Calu3 (cell line): ENCODE measurements around the gene HSPB2. TPM values are rescaled to one million over a fixed set of nuclear protein-coding genes. Genes with fewer than 3 reads are reported as not detected.
A peak's percentile ranks its signal among the peaks of the same experiment; 100 is the strongest.

Experiments
- BruUV-seq: library from RNA; stranded (reverse); fragments of 400-500 nt; replicated peaks from 2 replicates; lab custom pipeline; 2021; lab: Mats Ljungman, UMichigan
- CTCF ChIA-PET: fragments of 300-600 bp; sonication (Branson Sonifier 250); formaldehyde crosslinking; loops from one replicate; lab custom pipeline; 2022; ENCODE audit warnings: antibody characterized with exemption; lab: Charles Lee
- DNase-seq: peaks from one replicate; pipeline ENCODE4 v3.0.0; 2022
- H3K27ac Mint-ChIP-seq: one replicate; pipeline ENCODE4 v1.8.0; 2022; ENCODE audit warnings: mixed read lengths; ENCODE audit not compliant: unreplicated experiment
- H3K27me3 Mint-ChIP-seq: one replicate; pipeline ENCODE4 v1.8.0; 2022; ENCODE audit warnings: mixed read lengths; ENCODE audit not compliant: unreplicated experiment
- H3K36me3 Mint-ChIP-seq: one replicate; pipeline ENCODE4 v1.8.0; 2022; ENCODE audit warnings: mild to moderate bottlenecking, moderate library complexity, mixed read lengths; ENCODE audit not compliant: insufficient read depth, unreplicated experiment
- H3K4me1 Mint-ChIP-seq: one replicate; pipeline ENCODE4 v1.8.0; 2022; ENCODE audit warnings: mild to moderate bottlenecking, low read depth, mixed read lengths; ENCODE audit not compliant: unreplicated experiment
- H3K4me3 Mint-ChIP-seq: one replicate; pipeline ENCODE4 v1.8.0; 2022; ENCODE audit warnings: mild to moderate bottlenecking, low read depth, moderate library complexity, mixed read lengths; ENCODE audit not compliant: unreplicated experiment
- H3K9me3 Mint-ChIP-seq: one replicate; pipeline ENCODE4 v1.8.0; 2022; ENCODE audit warnings: low read depth, mixed read lengths; ENCODE audit not compliant: unreplicated experiment
- CTCF ChIP-seq: fragments of 200-600 bp; IDR thresholded peaks from one replicate; pipeline ENCODE4 v1.8.0; 2022; ENCODE audit warnings: antibody characterized with exemption; ENCODE audit not compliant: unreplicated experiment
- intact Hi-C: fragments of 100-400 bp; cut with micrococcal nuclease; formaldehyde crosslinking; loops from one replicate; pipeline ENCODE4 v1.10.0; 2022; ENCODE audit not compliant: unreplicated experiment
- total RNA-seq: library from RNA; stranded (reverse); gene quantifications from 2 replicates; pipeline ENCODE4 v1.2.3, GENCODE V29; 2022

Gene HSPB2
- total RNA-seq, 1 experiment from 2014 or later = not detected

DNA sequence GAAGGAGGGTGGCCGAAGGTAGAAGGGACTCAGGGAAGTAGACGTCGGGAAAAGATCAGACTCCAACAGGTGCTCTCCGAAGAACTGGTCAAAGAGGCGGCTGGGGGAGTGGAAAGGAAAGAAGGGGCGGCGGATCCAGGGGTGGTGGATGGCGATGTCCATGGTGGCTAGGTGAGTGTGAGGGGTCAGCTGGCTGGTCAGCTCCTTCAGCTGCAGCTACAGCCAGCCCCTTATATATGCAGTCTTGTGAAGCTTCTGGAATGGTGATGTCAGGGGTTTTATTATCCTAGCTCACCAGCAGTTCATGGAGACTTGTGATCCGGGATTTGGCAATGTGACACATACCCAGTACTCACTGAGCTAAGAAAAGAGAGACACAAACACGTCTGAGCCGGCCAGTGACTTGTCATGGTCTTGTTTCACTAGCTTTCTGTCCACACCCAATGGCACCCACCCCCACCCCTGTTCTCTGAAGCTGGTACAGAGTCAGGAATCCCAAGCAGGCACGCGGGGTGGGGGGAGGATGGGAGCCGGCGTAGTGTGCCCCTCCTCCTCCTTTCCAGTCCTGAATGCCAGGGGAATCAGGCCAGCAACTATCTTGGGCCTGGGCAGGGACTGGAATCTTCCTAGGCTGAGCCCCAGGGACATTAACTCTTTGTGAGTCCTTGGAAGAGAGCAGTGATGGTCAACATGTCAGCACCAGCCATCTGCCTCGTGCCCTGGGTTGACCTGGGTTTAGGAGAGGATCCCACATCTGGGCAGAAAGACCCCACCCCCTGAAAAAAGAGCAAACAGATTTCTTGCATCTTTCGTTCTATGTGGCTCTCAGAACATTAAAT is 752 bp upstream of the HSPB2 start, which contains the start of gene CRYAB:
CRYAB (minus strand) TSS at position 208 of the 839 bp plus-strand sequence; CDS start at position 162, 46 bp downstream.
- H3K4me1 Mint-ChIP-seq = peaks cover 11% of the 10 kb centered on the region
- H3K4me3 Mint-ChIP-seq = no peak within 1 kb of the TSS
- no peak for TF ChIP-seq CTCF
- peaks cover 8% of the 10 kb centered on the region for H3K27me3 Mint-ChIP-seq
- DNase-seq = no peak
- BruUV-seq = no TSS peak
- intact Hi-C loops = no loop called here
- CTCF ChIA-PET = no interaction called here
- no peaks in the 10 kb centered on the region for H3K9me3 Mint-ChIP-seq
- no peaks in the 10 kb centered on the region for H3K36me3 Mint-ChIP-seq
- H3K27ac Mint-ChIP-seq = peak within 1 kb of the TSS; percentile 11

DNA sequence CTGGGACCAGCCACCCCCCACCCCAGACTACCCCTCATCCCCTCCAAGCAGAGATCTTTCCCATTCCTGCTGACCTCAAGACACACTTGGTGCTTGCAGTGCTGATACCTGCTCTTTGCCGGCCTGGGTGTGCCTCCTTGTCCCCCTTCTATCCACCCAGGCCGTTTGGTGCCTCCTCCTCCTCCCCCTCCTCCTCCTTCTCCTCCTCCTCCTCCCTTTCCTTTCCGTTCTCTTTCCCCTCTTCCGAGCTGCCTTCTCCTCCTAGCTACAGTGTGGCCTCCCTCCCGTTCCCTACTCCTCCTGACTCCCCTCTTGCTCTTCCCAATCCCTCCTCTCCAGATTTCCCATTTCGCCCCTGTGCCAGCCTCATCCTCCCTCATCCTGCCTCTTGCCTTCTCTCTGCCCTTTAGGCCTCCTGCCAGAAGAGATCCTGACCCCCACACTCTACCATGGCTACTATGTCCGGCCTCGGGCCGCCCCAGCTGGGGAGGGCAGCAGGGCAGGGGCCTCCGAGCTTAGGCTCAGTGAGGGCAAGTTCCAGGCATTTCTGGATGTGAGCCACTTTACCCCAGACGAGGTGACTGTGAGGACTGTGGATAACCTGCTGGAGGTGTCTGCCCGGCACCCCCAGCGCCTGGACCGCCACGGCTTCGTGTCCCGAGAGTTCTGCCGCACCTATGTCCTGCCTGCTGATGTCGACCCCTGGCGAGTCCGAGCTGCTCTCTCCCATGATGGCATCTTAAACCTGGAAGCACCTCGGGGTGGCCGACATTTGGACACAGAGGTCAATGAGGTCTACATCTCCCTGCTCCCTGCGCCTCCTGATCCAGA is 712 bp downstream of the HSPB2 start:
- intact Hi-C loops = no loop called here
- Mint-ChIP-seq H3K9me3 (no peaks in the 10 kb centered on the region), H3K27me3 (peaks cover 8% of the 10 kb centered on the region), H3K4me3 (no peak overlapping the region), H3K27ac (no peak overlapping the region), H3K4me1 (peaks cover 11% of the 10 kb centered on the region), H3K36me3 (no peaks in the 10 kb centered on the region)
- no TSS peak for BruUV-seq
- TF ChIP-seq CTCF = no peak
- CTCF ChIA-PET = no interaction called here
- DNase-seq = no peak

DNA sequence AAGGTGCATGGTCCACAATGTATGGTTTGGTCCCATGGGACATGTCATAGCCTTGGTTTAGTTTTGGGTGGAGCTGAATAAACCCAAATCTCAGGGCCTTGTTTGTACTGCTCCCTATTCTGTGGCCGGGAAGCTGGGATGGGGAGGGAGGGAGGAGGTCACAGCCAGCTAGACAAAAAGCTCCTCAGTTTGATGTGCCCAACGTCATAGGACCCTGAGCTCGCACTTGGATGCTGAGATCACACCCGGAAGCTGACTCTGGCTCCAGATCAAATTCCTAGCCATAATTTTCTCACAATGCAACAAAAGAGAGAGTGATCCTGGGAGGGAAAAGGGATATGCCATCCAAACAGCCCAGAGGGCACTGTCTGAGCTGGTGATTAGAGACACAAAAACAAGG is 1.5 kb downstream of the HSPB2 start:
- peaks cover 11% of the 10 kb centered on the region for H3K4me1 Mint-ChIP-seq
- peaks cover 8% of the 10 kb centered on the region for H3K27me3 Mint-ChIP-seq
- intact Hi-C loops = no loop called here
- no peak for DNase-seq
- no peak overlapping the region for H3K4me3 Mint-ChIP-seq
- peaks cover 5% of the 10 kb centered on the region for H3K36me3 Mint-ChIP-seq
- no peak for TF ChIP-seq CTCF
- H3K27ac Mint-ChIP-seq = no peak overlapping the region
- no peaks in the 10 kb centered on the region for H3K9me3 Mint-ChIP-seq
- CTCF ChIA-PET = no interaction called here
- BruUV-seq = no TSS peak

DNA sequence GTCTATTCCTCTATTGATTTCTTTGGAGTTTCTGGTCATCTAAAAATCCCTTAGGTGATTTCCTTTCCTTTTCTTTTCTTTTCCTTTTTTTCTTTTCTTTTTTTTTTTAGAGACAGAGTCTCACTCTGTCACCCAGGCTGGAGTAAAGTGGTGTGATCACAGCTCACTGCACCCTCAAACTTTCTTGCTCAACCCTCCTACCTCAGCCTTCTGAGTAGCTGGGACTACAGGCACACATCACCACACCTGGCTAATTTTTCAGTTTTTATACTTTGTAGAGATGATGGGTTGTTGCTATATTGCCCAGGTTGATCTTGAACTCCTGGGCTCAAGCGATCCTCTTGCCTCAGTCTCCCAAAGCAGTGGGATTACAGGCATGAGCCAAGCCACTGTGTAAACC is 4.2 kb downstream of the HSPB2 start:
- BruUV-seq = no TSS peak
- no peak overlapping the region for H3K4me3 Mint-ChIP-seq
- intact Hi-C loops = no loop called here
- H3K9me3 Mint-ChIP-seq = no peaks in the 10 kb centered on the region
- TF ChIP-seq CTCF = no peak
- H3K4me1 Mint-ChIP-seq = no peaks in the 10 kb centered on the region
- DNase-seq = no peak
- CTCF ChIA-PET = no interaction called here
- no peaks in the 10 kb centered on the region for H3K27me3 Mint-ChIP-seq
- peaks cover 7% of the 10 kb centered on the region for H3K36me3 Mint-ChIP-seq
- H3K27ac Mint-ChIP-seq = no peak overlapping the region
